ENCODE data around the gene BUB1B. TPM values are rescaled to one million over a fixed set of nuclear protein-coding genes. Genes with fewer than 3 reads are reported as not detected.

The BUB1B gene
- total RNA-seq, 1 experiment from 2014 or later, result 83.2 TPM

DNA sequence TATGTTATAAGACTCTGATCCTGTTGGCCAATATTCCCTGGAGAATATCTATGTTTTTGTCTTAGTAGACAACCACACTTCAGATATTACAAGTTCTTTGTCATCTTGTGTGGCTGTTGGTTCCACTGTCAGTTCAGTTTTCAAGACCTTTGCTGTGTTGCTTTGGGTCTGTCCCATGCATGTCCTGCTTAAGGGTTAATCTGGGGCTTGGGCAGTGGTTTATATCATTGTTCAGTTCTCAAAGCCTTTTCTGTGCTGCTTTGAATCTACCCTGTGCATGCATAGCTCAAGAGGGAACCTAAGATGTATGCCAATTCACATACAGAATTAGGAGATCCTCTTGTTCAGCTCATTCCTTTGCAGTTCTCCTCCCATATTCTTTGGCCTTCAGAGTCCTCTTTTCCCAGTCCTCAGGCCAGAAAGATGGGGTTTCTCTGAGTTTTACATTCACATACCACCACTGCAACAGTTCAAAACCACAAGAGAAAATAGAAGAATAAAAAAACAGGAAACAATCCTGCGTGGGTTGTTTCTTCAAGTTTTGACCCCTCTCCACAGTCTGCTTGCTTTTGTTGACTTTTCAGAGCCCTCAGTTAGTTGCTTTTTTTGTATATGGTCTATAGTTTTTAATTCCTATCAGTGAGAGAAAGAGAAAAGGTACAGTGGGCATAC is 21.6 kb downstream of the BUB1B start:
- Histone ChIP-seq H3T11ph (ENCODE audit: low read length) (no peak overlapping the region), H4K8ac (replicated peaks; ENCODE audit: insufficient read length, low read depth, low read length) (no peak overlapping the region), H3K9ac (ENCODE audit: extremely low read depth, insufficient read length, low read length) (no peak overlapping the region), H2BK12ac (ENCODE audit: insufficient read length, low read depth, low read length) (no peak overlapping the region), H3K4me2 (ENCODE audit: insufficient read depth, insufficient read length, low read length) (no peak overlapping the region), H3K27ac (ENCODE audit: insufficient read length, low read depth, low read length) (no peak overlapping the region), H3K79me1 (ENCODE audit: insufficient read depth, low read depth, low read length, poor library complexity, severe bottlenecking) (peaks cover 3% of the 10 kb centered on the region), H2BK15ac (ENCODE audit: low read depth, low read length) (no peak overlapping the region), H3K4me1 (ENCODE audit: insufficient read depth, low read length) (no peaks in the 10 kb centered on the region), H2BK20ac (ENCODE audit: low read depth, low read length, poor library complexity, severe bottlenecking) (no peak overlapping the region), H4K91ac (ENCODE audit: insufficient read length, low read depth, low read length) (no peak overlapping the region), H2BK5ac (ENCODE audit: insufficient read length, low read length) (no peak overlapping the region), H3K18ac (ENCODE audit: insufficient read length, low read depth, low read length) (no peak overlapping the region), H2BK120ac (ENCODE audit: low read depth, low read length, poor library complexity, severe bottlenecking) (no peak overlapping the region), H3K4ac (ENCODE audit: low read depth, low read length) (no peak overlapping the region), H3K56ac (ENCODE audit: insufficient read length, low read depth, low read length) (no peak overlapping the region), H2AFZ (ENCODE audit: low read length) (no peak overlapping the region), H2AK5ac (ENCODE audit: insufficient read length, low read length) (no peak overlapping the region), H3K27me3 (ENCODE audit: insufficient read depth, low read length) (no peaks in the 10 kb centered on the region), H3K14ac (ENCODE audit: insufficient read depth, low read length) (no peak overlapping the region), H4K5ac (ENCODE audit: insufficient read length, low read depth, low read length) (no peak overlapping the region), H3K23me2 (ENCODE audit: insufficient read length, low read depth, low read length, poor library complexity, severe bottlenecking) (no peaks in the 10 kb centered on the region), H4K20me1 (ENCODE audit: control insufficient read depth, insufficient read depth, insufficient read length) (no peaks in the 10 kb centered on the region), H3K23ac (ENCODE audit: insufficient read length, low read depth, low read length) (no peak overlapping the region), H3K9me3 (ENCODE audit: control insufficient read depth, low read depth, low read length) (no peaks in the 10 kb centered on the region), H3K79me2 (ENCODE audit: insufficient read depth, low read length) (no peaks in the 10 kb centered on the region)
- Mint-ChIP-seq H3K27me3 (ENCODE audit: low read depth) (no peaks in the 10 kb centered on the region), H3K4me1 (no peaks in the 10 kb centered on the region), H3K4me3 (no peak overlapping the region), H3K36me3 (ENCODE audit: insufficient read depth in 1 of 3, low read depth in 3 of 3) (peaks cover 36 to 76% (median 73%) of the 10 kb centered on the region in 3 experiments; a peak in 6 of 7 replicates), H3K27ac (peak overlapping the region in 2 of 3 experiments; percentile 39 to 66; a peak in 3 of 7 replicates), H3K9me3 (no peaks in the 10 kb centered on the region)
- no CpG with 5 or more reads among the region's 1 CpG for WGBS (ENCODE audit: extremely low coverage, insufficient read length, low lambda C conversion rate)
- no peak for TF ChIP-seq CTCF (conservative IDR thresholded peaks at IDR 0.05)
- DNase-seq, result no peak

Data from H9 (cell line).